Suprapubic skin (tissue), 3 donors: ENCODE results near the gene LARGE1.

ENCODE experiments used
- POLR2A ChIP-seq, 2 donors: fragments of 450-650 bp; IDR thresholded peaks; one replicate each; pipeline ENCODE4 v1.6.1; 2017; ENCODE audit warnings: antibody characterized with exemption in 2 of 2, mild to moderate bottlenecking in 2 of 2, moderate library complexity in 2 of 2
- TF ChIP-seq, protein P1 (sequence below), 2 donors: fragments of 200-600 bp in 1 of 2; fragments of 450-650 bp in 1 of 2; sonication (generic) in 1 of 2; IDR thresholded peaks; one replicate each; pipeline ENCODE4 v1.5.1; 2016 to 2019; ENCODE audit warnings: antibody characterized with exemption in 2 of 2, mild to moderate bottlenecking in 1 of 2, moderate library complexity in 1 of 2

DNA sequence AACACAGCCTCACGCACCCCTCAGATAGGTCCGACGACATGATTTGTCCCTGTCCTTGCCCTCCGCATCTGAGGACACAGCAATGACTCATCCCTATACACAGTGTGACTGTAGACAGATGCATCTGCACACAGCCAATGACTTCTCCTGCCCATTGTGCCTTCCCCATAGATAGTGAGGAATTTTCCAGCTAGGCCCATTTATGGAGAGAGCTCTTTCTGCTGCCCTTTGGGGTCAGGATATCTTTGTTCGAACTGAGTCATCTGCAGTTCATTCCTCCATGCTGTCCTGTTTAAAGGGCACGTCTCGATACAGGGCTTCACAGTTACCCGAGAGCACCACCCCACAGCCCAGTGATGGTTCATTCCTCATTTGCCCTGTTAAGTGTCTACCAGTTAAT lies 96.7 kb downstream of the LARGE1 start:
- TF ChIP-seq, protein P1, sequence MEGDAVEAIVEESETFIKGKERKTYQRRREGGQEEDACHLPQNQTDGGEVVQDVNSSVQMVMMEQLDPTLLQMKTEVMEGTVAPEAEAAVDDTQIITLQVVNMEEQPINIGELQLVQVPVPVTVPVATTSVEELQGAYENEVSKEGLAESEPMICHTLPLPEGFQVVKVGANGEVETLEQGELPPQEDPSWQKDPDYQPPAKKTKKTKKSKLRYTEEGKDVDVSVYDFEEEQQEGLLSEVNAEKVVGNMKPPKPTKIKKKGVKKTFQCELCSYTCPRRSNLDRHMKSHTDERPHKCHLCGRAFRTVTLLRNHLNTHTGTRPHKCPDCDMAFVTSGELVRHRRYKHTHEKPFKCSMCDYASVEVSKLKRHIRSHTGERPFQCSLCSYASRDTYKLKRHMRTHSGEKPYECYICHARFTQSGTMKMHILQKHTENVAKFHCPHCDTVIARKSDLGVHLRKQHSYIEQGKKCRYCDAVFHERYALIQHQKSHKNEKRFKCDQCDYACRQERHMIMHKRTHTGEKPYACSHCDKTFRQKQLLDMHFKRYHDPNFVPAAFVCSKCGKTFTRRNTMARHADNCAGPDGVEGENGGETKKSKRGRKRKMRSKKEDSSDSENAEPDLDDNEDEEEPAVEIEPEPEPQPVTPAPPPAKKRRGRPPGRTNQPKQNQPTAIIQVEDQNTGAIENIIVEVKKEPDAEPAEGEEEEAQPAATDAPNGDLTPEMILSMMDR (IDR thresholded peaks at IDR 0.05) = no peak
- no peak for TF ChIP-seq POLR2A (IDR thresholded peaks at IDR 0.05)
